Lower lobe of right lung (tissue), 2 donors: ENCODE data around the gene TXN2. TPM values are rescaled to one million over a fixed set of nuclear protein-coding genes. Genes with fewer than 3 reads are reported as not detected.

Experiments
- ATAC-seq, 2 donors: fragments of 200-7000 bp; cut with Tn5 transposase; one replicate each; pipeline ENCODE4 v1.9.1; 2020 to 2022; ENCODE audit warnings: mild to moderate bottlenecking in 2 of 2, moderate library complexity in 2 of 2
- DNase-seq: peaks from one replicate; pipeline ENCODE4 v3.0.0-alpha.2; 2020
- H3K27ac ChIP-seq: fragments of 200-600 bp; one replicate; pipeline ENCODE4 v1.8.0; 2022
- H3K27me3 ChIP-seq: fragments of 200-600 bp; one replicate; pipeline ENCODE4 v1.8.0; 2022; ENCODE audit warnings: low read depth
- H3K36me3 ChIP-seq: fragments of 200-600 bp; one replicate; pipeline ENCODE4 v1.8.0; 2022; ENCODE audit warnings: mild to moderate bottlenecking
- H3K4me1 ChIP-seq: fragments of 200-600 bp; one replicate; pipeline ENCODE4 v1.8.0; 2022
- H3K4me3 ChIP-seq: fragments of 200-600 bp; one replicate; pipeline ENCODE4 v1.8.0; 2022; ENCODE audit warnings: mild to moderate bottlenecking
- H3K9me3 ChIP-seq: fragments of 200-600 bp; one replicate; pipeline ENCODE4 v1.8.0; 2022
- CTCF ChIP-seq: fragments of 200-600 bp; IDR thresholded peaks from one replicate; pipeline ENCODE4 v1.8.0; 2022; ENCODE audit warnings: antibody characterized with exemption, mild to moderate bottlenecking
- intact Hi-C: fragments of 100-400 bp; cut with DNase I; formaldehyde crosslinking; loops from one replicate; pipeline ENCODE4 v1.11.0; 2022
- total RNA-seq: library from RNA; stranded (reverse); fragmentation: NEBNext Ultra II Directional; extraction: Animal tissue kit (Norgen Biotek cat#: 25700); gene quantifications from one replicate; pipeline ENCODE4 v1.2.1, GENCODE V29; 2021
- donor health status: DM: no; HTN: yes; CAD: no; lungs with severe emphysema.

The TXN2 gene
- total RNA-seq, 1 donor from 2014 or later = 56.4 TPM

GRCh38 chr22:36442506-36443197, 38.8 kb downstream of the TXN2 start:
- Histone ChIP-seq H3K27ac (no peak overlapping the region), H3K4me1 (peaks cover 23% of the 10 kb centered on the region), H3K27me3 (no peaks in the 10 kb centered on the region), H3K36me3 (no peaks in the 10 kb centered on the region), H3K4me3 (no peak overlapping the region), H3K9me3 (no peaks in the 10 kb centered on the region)
- no peak for DNase-seq
- intact Hi-C loops = no loop called here
- no peak for ATAC-seq
- no peak for TF ChIP-seq CTCF

GRCh38 chr22:36440429-36441002, 40.9 kb downstream of the TXN2 start:
- Histone ChIP-seq H3K36me3 (no peaks in the 10 kb centered on the region), H3K4me3 (no peak overlapping the region), H3K27ac (no peak overlapping the region), H3K27me3 (no peaks in the 10 kb centered on the region), H3K4me1 (peaks cover 25% of the 10 kb centered on the region), H3K9me3 (no peaks in the 10 kb centered on the region)
- TF ChIP-seq CTCF = no peak
- ATAC-seq = no peak
- intact Hi-C loops = no loop called here
- no peak for DNase-seq

- DNase-seq (no peak), ATAC-seq (peak; percentile 28 to 48)
- no peaks in the 10 kb centered on the region for H3K9me3 ChIP-seq
- H3K27ac ChIP-seq = peak overlapping the region; percentile 20
- TF ChIP-seq CTCF = no peak
- no peaks in the 10 kb centered on the region for H3K36me3 ChIP-seq
- intact Hi-C loops = no loop called here
- no peak overlapping the region for H3K4me3 ChIP-seq
- peaks cover 25% of the 10 kb centered on the region for H3K4me1 ChIP-seq
- no peaks in the 10 kb centered on the region for H3K27me3 ChIP-seq
Measured at GRCh38 chr22:36439481-36440271, 41.8 kb downstream of the TXN2 start.

- intact Hi-C loops = no loop called here
- Histone ChIP-seq H3K4me3 (no peak overlapping the region), H3K27ac (peak overlapping the region; percentile 22), H3K36me3 (no peaks in the 10 kb centered on the region), H3K4me1 (peaks cover 39% of the 10 kb centered on the region), H3K27me3 (no peaks in the 10 kb centered on the region), H3K9me3 (no peaks in the 10 kb centered on the region)
- peak; percentile 71 to 75 for ATAC-seq
- peak; percentile 61 for DNase-seq
- no peak for TF ChIP-seq CTCF
Measured at GRCh38 chr22:36435516-36436415, 45.7 kb downstream of the TXN2 start.
